ENCODE results near the gene SDK1.

DNA sequence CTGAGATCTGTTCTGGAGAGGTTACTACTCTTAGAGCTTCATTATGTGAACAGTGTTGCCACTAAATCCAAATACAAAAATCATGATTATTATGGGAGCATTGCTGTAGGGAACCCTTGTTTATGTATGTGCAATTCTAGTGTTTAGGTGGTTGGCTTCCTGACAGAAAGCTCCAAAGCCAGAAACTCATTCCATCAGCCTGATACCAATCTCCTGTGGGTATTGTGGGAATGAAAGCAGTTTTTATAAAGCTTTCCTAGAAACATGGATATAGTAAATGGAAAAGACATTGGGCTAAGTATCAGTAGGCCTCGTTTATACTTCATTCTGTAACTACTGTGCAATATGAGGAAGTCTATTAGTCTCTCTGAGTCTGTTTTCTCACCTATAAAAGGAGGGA is 6.4 kb downstream of the SDK1 start:
- TF ChIP-seq, protein P1, sequence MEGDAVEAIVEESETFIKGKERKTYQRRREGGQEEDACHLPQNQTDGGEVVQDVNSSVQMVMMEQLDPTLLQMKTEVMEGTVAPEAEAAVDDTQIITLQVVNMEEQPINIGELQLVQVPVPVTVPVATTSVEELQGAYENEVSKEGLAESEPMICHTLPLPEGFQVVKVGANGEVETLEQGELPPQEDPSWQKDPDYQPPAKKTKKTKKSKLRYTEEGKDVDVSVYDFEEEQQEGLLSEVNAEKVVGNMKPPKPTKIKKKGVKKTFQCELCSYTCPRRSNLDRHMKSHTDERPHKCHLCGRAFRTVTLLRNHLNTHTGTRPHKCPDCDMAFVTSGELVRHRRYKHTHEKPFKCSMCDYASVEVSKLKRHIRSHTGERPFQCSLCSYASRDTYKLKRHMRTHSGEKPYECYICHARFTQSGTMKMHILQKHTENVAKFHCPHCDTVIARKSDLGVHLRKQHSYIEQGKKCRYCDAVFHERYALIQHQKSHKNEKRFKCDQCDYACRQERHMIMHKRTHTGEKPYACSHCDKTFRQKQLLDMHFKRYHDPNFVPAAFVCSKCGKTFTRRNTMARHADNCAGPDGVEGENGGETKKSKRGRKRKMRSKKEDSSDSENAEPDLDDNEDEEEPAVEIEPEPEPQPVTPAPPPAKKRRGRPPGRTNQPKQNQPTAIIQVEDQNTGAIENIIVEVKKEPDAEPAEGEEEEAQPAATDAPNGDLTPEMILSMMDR (IDR thresholded peaks at IDR 0.05), result no peak
- no peak for TF ChIP-seq POLR2A (IDR thresholded peaks at IDR 0.05)
